ENCODE results near the gene ZNF835.

- TF ChIP-seq POLR2A (IDR thresholded peaks at IDR 0.05): no peak
- TF ChIP-seq POLR2AphosphoS5 (IDR thresholded peaks at IDR 0.05): no peak
These were observed 41.2 kb upstream of the ZNF835 start for GRCh38 chr19:56712611-56713276.
